GM18951 (cell line): ENCODE data around the gene LRRD1.
"Not testable (repeated sequence)": the region's sequence is repeated elsewhere in the genome, so short reads cannot be mapped to it uniquely, and the experiment has no call there.

Source experiments
- POLR2A ChIP-seq: IDR thresholded peaks from 4 replicates; pipeline ENCODE4 v1.6.1; 2011; ENCODE audit warnings: mild to moderate bottlenecking; ENCODE audit not compliant: insufficient read length, insufficient read depth; ENCODE audit errors: extremely low read depth
- in situ Hi-C: fragments of 300-500 bp; cut with MboI; formaldehyde crosslinking; loops from one replicate; pipeline ENCODE4 v1.12.0; 2022; ENCODE audit warnings: low sequenced_read_pairs, mixed read lengths, inconsistent platforms; ENCODE audit not compliant: unreplicated experiment

The LRRD1 gene

GRCh38 chr7:92158660-92159575 is 20.0 kb downstream of the LRRD1 start:
- no peak for TF ChIP-seq POLR2A
- in situ Hi-C loops: no loop called here

GRCh38 chr7:92156990-92157389 is 22.0 kb downstream of the LRRD1 start:
- in situ Hi-C loops: no loop called here
- TF ChIP-seq POLR2A: no peak

GRCh38 chr7:92155108-92155739 is 23.7 kb downstream of the LRRD1 start:
- in situ Hi-C loops: no loop called here
- TF ChIP-seq POLR2A: no peak

- in situ Hi-C loops: no loop called here
- no peak for TF ChIP-seq POLR2A
Observed at GRCh38 chr7:92150450-92151017, 28.4 kb downstream of the LRRD1 start.

- in situ Hi-C loops: no loop called here
- no peak for TF ChIP-seq POLR2A
Observed at GRCh38 chr7:92149736-92150239, 29.2 kb downstream of the LRRD1 start.

GRCh38 chr7:92143192-92143880 is 35.6 kb downstream of the LRRD1 start:
- in situ Hi-C loops: not testable (repeated sequence)

GRCh38 chr7:92142791-92143190 is 36.2 kb downstream of the LRRD1 start:
- in situ Hi-C loops: not testable (repeated sequence)

- in situ Hi-C loops: no loop called here
- no peak for TF ChIP-seq POLR2A
Observed at GRCh38 chr7:92141161-92141560, 37.8 kb downstream of the LRRD1 start.

- no peak for TF ChIP-seq POLR2A
- in situ Hi-C loops: no loop called here
Observed at GRCh38 chr7:92137557-92137956, 41.4 kb downstream of the LRRD1 start.

GRCh38 chr7:92135052-92135889 is 43.7 kb downstream of the LRRD1 start:
- no peak for TF ChIP-seq POLR2A
- in situ Hi-C loops: no loop called here

- TF ChIP-seq POLR2A: peak; percentile 92
- in situ Hi-C loops: no loop called here
Observed at GRCh38 chr7:92134271-92135051, 44.5 kb downstream of the LRRD1 start, which contains the start of gene CYP51A1. CYP51A1 (minus strand) TSS chr7:92134477; CDS start chr7:92134364, 113 bp downstream.

- in situ Hi-C loops: no loop called here
- TF ChIP-seq POLR2A: no peak
Observed at GRCh38 chr7:92133737-92134270, 45.1 kb downstream of the LRRD1 start.
